ENCODE results near the gene CYP4Z1.
"Not testable (repeated sequence)": the region's sequence is repeated elsewhere in the genome, so short reads cannot be mapped to it uniquely, and the experiment has no call there.

The CYP4Z1 gene, protein sequence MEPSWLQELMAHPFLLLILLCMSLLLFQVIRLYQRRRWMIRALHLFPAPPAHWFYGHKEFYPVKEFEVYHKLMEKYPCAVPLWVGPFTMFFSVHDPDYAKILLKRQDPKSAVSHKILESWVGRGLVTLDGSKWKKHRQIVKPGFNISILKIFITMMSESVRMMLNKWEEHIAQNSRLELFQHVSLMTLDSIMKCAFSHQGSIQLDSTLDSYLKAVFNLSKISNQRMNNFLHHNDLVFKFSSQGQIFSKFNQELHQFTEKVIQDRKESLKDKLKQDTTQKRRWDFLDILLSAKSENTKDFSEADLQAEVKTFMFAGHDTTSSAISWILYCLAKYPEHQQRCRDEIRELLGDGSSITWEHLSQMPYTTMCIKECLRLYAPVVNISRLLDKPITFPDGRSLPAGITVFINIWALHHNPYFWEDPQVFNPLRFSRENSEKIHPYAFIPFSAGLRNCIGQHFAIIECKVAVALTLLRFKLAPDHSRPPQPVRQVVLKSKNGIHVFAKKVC

DNA sequence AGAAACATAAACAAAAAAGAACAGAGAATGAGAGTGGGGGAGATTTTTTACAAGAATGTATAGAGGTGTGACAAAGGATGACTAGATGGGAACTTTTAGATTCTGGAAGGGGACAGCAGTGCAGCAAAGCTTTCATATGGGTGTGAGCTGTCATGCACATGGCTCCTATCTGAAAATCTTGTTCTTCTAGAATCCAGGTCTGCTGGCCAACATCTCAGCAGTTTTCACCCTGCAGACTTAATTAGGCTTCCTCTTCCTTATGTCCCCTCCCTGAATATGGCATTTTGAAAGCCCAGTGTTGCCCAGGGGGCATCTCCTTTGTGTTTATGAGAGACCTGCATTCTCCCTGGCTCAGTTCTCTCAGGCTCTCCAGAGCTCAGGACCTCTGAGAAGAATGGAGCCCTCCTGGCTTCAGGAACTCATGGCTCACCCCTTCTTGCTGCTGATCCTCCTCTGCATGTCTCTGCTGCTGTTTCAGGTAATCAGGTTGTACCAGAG is at the start of gene CYP4Z1:
TSS of gene CYP4Z1 (plus strand) at position 135 of the 498 bp plus-strand sequence. CDS start at position 395, 260 bp downstream.
- Histone ChIP-seq H3K4me3 (no peak within 1 kb of the TSS), H3K36me3 (replicated peaks) (no peaks in the 10 kb centered on the region), H3K9me3 (no peaks in the 10 kb centered on the region), H3K27me3 (ENCODE audit: low read depth) (no peaks in the 10 kb centered on the region; the same call in 1 of the 2 replicates), H3K4me1 (no peaks in the 10 kb centered on the region)
- in situ Hi-C loops (cut with MboI; ENCODE audit: low sequenced_read_pairs) = no loop called here
- DNase-seq (ENCODE audit: low spot score in 2 of 2) = no peak

DNA sequence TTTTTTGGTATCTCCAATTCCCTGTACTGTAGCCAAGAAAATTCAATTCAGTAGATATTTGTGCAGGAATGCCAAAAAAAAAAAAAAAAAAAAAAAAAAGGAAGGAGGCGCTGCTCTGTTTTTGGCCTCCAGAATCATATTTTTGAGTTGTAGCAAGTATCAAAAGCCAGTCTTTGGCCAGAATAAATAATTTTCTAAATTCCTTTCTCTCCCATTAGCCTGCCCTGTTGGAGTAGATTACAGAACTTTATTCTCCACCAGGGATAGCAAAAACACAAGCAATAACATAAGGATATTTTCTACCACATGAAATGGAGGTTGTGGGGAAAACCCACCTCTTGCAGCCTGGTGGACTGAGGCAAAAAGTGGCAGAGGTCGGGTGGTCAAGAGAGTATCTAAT is 46.0 kb upstream of the CYP4Z1 start:
- Histone ChIP-seq H3K36me3 (replicated peaks) (no peaks in the 10 kb centered on the region), H3K4me3 (no peak overlapping the region), H3K9me3 (no peaks in the 10 kb centered on the region), H3K27me3 (ENCODE audit: low read depth) (peaks cover 12% of the 10 kb centered on the region; the same call in 1 of the 2 replicates), H3K4me1 (no peaks in the 10 kb centered on the region)
- no peak for DNase-seq (ENCODE audit: low spot score in 2 of 2)
- in situ Hi-C loops (cut with MboI; ENCODE audit: low sequenced_read_pairs) = no loop called here

DNA sequence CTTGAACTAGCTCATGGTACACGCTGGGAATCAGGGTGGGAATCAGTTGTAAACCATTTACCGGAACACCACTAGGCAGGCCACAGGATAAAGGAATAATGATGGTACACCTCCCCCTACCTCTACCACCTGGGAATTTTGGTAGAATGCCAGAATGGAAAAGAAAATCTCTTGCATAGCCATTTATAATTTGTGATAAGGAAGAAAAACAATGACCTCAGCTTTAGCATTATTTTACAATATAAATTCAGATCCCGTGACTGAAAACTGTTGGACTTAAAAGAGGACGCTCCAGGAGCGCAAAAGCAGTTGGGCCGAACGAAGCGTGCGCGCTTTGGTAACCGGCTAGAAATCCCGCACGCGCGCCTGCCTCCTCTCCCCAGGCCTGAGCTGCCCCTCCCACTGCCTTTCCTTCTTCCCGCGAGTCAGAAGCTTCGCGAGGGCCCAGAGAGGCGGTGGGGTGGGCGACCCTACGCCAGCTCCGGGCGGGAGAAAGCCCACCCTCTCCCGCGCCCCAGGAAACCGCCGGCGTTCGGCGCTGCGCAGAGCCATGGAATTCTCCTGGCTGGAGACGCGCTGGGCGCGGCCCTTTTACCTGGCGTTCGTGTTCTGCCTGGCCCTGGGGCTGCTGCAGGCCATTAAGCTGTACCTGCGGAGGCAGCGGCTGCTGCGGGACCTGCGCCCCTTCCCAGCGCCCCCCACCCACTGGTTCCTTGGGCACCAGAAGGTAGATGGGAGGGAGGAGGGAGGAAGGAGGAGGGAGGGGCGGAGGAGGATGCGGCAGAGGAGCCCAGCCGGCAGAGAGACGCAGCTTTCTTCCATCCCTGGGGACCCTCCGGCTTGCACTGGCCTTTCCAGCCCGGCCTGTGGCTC is 43.5 kb upstream of the CYP4Z1 start, which contains the start of gene CYP4X1:
TSS of gene CYP4X1 (plus strand) at position 402 of the 873 bp plus-strand sequence. CDS start at position 551, 149 bp downstream.
- DNase-seq (ENCODE audit: low spot score in 2 of 2) = no peak
- H3K36me3 ChIP-seq (replicated peaks) = no peaks in the 10 kb centered on the region
- H3K4me3 ChIP-seq = no peak within 1 kb of the TSS
- no peaks in the 10 kb centered on the region for H3K4me1 ChIP-seq
- in situ Hi-C loops (cut with MboI; ENCODE audit: low sequenced_read_pairs) = no loop called here
- no peaks in the 10 kb centered on the region for H3K9me3 ChIP-seq
- peaks cover 13% of the 10 kb centered on the region; the same call in 1 of the 2 replicates for H3K27me3 ChIP-seq (ENCODE audit: low read depth)

DNA sequence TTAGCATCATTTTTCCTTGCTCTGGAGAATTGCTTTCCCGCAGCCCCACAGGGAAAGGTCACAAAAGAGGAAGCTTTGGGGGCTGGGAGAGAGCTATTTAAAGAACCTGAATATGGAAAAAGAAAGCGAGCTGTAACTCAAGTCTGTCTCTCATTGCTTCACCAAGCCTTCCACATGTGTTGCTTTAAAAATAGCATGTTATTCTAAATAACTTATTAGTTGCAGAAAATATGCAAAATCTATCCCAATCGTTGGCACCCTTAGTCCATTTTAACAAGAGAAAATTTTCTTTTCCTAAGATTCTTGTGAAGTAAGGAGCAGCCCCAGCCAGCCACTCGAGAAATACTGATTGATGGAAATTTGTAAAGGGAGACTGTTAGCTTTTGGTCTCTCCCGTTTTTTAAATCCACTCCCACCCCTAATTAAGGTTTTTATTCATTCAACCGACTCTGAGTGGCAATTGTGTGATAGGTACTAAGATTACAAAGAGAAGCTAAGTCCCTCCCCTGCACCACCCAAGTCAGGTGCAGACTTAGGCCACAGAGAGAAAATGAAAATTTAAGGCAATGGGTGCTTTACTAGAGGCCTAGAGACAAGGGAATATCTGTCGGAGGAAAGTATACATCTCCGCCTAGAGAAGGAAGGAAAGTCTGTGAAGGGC is 42.8 kb upstream of the CYP4Z1 start:
- in situ Hi-C loops (cut with MboI; ENCODE audit: low sequenced_read_pairs) = no loop called here
- no peaks in the 10 kb centered on the region for H3K36me3 ChIP-seq (replicated peaks)
- H3K27me3 ChIP-seq (ENCODE audit: low read depth) = peaks cover 13% of the 10 kb centered on the region; the same call in 1 of the 2 replicates
- H3K4me1 ChIP-seq = no peaks in the 10 kb centered on the region
- no peaks in the 10 kb centered on the region for H3K9me3 ChIP-seq
- DNase-seq (ENCODE audit: low spot score in 2 of 2) = no peak
- H3K4me3 ChIP-seq = no peak overlapping the region

DNA sequence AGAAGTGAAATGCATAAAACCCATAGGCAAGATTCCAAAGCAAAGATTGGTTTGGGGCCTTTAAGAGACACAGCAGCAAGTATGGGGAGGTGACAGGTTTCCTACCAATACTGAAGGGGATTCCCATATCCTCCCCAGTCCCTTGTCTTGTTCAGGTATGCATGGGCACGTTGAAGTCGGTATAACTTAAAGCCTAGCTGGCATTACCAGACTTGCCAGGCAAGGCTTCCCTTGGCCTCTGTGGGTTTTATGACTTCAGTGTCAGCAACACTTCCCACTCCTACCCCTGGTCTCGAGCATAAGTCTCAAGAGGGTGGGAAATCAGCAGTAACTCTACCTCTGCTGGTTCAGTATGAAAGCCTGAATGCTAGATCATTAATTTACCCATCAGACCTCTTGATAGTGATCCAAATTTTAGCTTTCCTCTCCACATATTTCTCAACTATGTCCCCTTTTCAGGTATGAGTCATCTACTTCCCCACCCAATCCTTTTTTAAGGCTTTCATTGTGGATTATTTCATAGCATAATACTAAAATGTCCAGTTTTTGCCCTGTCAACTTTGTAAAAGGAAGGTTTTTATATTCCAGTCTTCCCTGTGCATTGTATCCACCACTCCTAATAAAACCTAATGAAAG is 36.7 kb upstream of the CYP4Z1 start:
- Histone ChIP-seq H3K4me3 (no peak overlapping the region), H3K9me3 (no peaks in the 10 kb centered on the region), H3K4me1 (no peaks in the 10 kb centered on the region), H3K36me3 (replicated peaks) (no peaks in the 10 kb centered on the region), H3K27me3 (ENCODE audit: low read depth) (0 out of 2 replicates have a peak, but pooled peaks cover 3% of the 10 kb centered on the region)
- in situ Hi-C loops (cut with MboI; ENCODE audit: low sequenced_read_pairs) = no loop called here
- DNase-seq (ENCODE audit: low spot score in 2 of 2) = no peak

DNA sequence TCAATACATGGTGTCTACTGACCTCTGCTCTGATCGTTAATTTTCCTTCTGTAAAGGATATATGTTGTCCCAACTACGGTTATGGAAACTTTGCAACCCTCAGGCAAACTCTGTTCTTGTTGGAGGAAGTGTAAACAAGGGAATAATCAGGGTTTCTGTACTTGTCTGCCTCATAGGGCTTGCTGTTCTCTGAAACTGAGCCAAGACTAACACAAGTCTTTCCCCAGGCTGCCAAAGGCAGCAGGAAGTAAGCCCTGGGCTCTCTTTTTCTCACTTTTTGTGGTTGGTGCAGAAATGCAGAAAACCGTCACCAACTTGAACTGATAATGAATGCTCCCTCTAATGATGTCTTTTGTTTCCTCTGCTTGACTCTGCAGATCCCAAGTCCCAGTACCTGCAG is 36.0 kb upstream of the CYP4Z1 start:
- no peak overlapping the region for H3K4me3 ChIP-seq
- H3K4me1 ChIP-seq = no peaks in the 10 kb centered on the region
- no peaks in the 10 kb centered on the region for H3K9me3 ChIP-seq
- in situ Hi-C loops (cut with MboI; ENCODE audit: low sequenced_read_pairs) = no loop called here
- DNase-seq (ENCODE audit: low spot score in 2 of 2) = no peak
- H3K36me3 ChIP-seq (replicated peaks) = no peaks in the 10 kb centered on the region
- H3K27me3 ChIP-seq (ENCODE audit: low read depth) = 0 out of 2 replicates have a peak, but pooled peaks cover 2% of the 10 kb centered on the region

DNA sequence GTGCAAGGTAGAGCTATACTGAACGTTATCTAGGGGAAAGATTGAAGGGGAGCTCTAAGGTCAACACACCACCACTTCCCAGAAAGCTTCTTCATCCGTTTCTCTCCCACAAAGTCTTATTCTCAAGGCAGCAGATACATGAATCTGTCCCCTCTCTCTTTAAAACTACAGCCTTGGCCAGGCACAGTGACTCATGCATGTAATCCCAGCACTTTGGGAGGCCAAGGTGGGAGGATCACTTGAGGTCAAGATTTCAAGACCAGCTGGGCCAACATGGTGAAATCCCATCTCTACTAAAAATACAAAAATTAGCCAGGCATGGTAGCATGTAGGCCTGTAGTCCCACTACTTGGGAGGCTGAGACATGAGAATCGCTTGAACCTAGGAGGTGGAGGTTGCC is 35.4 kb upstream of the CYP4Z1 start:
- no peak for DNase-seq (ENCODE audit: low spot score in 2 of 2)
- no peaks in the 10 kb centered on the region for H3K9me3 ChIP-seq
- in situ Hi-C loops (cut with MboI; ENCODE audit: low sequenced_read_pairs) = no loop called here
- no peaks in the 10 kb centered on the region for H3K4me1 ChIP-seq
- H3K36me3 ChIP-seq (replicated peaks) = no peaks in the 10 kb centered on the region
- no peak overlapping the region for H3K4me3 ChIP-seq
- H3K27me3 ChIP-seq (ENCODE audit: low read depth) = no peaks in the 10 kb centered on the region

DNA sequence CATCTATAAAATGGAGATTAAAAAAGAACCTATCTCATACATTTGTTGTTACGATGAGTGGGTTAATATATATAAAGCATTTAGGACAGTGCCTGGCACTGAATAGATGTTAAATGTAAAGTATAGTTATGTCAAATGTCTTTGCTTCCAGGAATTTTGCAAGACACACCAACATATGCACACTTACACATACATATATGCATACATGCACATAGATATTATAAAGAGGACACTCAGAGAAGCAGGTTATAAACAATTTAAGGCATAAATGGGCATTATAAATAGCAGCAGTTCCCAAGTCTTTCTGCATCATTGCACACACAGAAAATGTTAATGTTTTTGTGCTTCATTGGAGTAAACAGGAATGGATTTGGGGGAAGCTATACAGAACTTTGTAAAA is 30.3 kb upstream of the CYP4Z1 start:
- DNase-seq (ENCODE audit: low spot score in 2 of 2) = no peak
- no peaks in the 10 kb centered on the region for H3K27me3 ChIP-seq (ENCODE audit: low read depth)
- in situ Hi-C loops (cut with MboI; ENCODE audit: low sequenced_read_pairs) = no loop called here

DNA sequence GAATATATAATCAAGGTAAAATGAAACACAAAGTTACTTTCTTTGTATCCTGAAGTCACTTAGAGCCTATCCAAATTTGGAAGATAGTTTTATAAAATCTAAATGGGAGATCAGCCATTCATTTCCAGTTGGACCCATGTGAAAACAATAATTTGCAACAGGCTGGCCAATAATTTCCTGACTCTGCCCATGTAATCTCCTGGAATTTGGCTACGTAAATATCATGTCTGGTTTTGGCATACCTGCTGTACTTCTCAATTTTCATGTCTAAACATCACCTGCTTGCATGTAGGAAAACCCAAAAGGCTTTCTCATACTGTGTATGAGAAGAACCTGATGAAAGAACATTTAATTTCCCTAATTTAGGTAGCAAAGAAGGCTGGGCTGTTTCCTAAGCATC is 7.7 kb upstream of the CYP4Z1 start:
- in situ Hi-C loops (cut with MboI; ENCODE audit: low sequenced_read_pairs) = no loop called here
- Histone ChIP-seq H3K27me3 (ENCODE audit: low read depth) (no peaks in the 10 kb centered on the region; the same call in 1 of the 2 replicates), H3K4me3 (no peak overlapping the region), H3K36me3 (replicated peaks) (no peaks in the 10 kb centered on the region), H3K9me3 (no peaks in the 10 kb centered on the region), H3K4me1 (no peaks in the 10 kb centered on the region)
- no peak for DNase-seq (ENCODE audit: low spot score in 2 of 2)

More for the DNA sequence above, 30.3 kb upstream of the CYP4Z1 start:
- H3K36me3 ChIP-seq (replicated peaks) = no peaks in the 10 kb centered on the region
- H3K4me1 ChIP-seq = no peaks in the 10 kb centered on the region
- H3K4me3 ChIP-seq = no peak overlapping the region
- H3K9me3 ChIP-seq = no peaks in the 10 kb centered on the region

DNA sequence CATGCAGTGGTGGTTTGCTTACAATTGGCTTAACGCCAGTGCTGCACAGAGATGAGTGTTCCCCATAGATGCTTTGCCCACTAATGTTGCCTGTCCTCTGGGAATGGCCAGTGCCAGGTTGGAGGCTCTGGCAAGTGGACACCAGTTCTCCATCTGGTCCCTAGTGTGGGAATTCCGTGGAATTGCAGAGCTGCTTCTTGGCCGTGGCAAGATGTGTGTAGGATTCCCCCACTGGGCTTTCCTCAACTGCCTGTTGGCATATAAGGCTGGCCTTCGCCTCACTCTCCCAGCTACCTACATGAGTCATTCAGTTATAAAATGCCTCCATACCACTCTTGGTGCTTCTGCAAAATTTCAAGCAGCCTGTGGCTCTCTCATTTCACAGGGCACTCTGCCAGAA is 2.0 kb downstream of the CYP4Z1 start:
- in situ Hi-C loops (cut with MboI; ENCODE audit: low sequenced_read_pairs); H3K4me1 ChIP-seq; DNase-seq (ENCODE audit: low spot score in 2 of 2); H3K9me3 ChIP-seq; H3K4me3 ChIP-seq; H3K27me3 ChIP-seq (ENCODE audit: low read depth); H3K36me3 ChIP-seq (replicated peaks): not testable (repeated sequence)

DNA sequence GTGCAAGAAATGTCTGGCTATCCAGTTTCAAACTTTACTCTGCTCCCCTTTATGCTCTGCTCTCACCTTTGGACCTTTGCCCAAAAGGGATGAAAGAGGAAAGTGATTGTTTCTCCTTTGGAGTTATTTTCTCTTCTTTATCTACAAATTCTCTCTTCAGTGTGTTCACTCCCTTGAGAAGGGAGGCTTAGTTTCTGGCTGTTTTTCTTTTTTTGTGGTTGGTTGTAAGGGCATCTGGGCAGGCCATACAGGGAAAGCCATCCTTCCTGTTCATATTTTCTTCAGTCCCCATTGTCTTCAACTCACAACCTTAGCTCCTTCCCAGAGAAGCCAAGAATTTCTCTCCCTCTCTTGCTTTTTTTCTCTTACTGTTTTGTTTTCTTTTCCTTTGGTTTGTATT is 2.5 kb downstream of the CYP4Z1 start:
- H3K9me3 ChIP-seq; DNase-seq (ENCODE audit: low spot score in 2 of 2); H3K36me3 ChIP-seq (replicated peaks); H3K27me3 ChIP-seq (ENCODE audit: low read depth); H3K4me1 ChIP-seq; in situ Hi-C loops (cut with MboI; ENCODE audit: low sequenced_read_pairs); H3K4me3 ChIP-seq: not testable (repeated sequence)

DNA sequence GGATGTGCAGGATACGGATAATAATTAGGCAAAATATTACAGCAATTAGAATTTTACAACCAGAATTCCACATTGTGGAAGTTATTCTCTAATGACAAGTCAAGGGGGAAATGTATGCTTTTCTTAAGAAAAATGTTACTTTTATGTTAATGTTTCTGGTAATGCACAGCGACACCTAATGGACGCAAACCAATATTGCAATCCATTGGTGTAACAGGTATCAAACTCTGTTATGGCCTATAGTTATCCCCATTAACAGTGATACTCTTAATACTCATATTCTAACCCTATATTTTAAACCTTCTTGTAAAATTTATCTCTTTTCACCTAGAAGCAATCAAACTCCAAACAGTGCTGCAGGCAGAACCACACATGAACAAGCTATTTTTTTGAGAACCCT is 22.3 kb downstream of the CYP4Z1 start:
- H3K4me3 ChIP-seq; H3K4me1 ChIP-seq; in situ Hi-C loops (cut with MboI; ENCODE audit: low sequenced_read_pairs); H3K9me3 ChIP-seq; H3K36me3 ChIP-seq (replicated peaks); H3K27me3 ChIP-seq (ENCODE audit: low read depth): not testable (repeated sequence)
- peak; percentile 10 to 61 for DNase-seq (ENCODE audit: low spot score in 2 of 2)

DNA sequence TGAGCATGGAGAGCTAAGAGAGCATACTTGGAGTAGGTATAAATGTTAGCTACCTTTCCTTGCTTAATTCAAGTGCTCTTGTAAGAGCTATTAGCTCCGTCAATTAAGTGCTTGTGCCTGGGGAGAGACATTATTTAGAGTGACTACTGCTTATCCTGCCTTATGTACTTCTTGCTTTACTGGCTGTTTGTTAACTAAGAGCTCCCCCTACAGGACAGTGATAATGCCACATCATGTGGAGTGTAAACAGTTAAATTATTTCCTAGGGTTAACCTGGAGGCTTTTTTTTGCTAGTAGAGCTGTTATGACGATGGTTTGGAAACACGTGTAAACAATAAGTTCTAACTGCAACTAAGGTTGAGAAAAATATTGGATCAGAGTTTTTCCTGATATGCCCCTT is 24.4 kb downstream of the CYP4Z1 start:
- H3K4me1 ChIP-seq; H3K27me3 ChIP-seq (ENCODE audit: low read depth); H3K36me3 ChIP-seq (replicated peaks); H3K9me3 ChIP-seq; DNase-seq (ENCODE audit: low spot score in 2 of 2); in situ Hi-C loops (cut with MboI; ENCODE audit: low sequenced_read_pairs); H3K4me3 ChIP-seq: not testable (repeated sequence)
